Memory B cell (primary cell): ENCODE results near the gene GALNT14.

Experiments used
- ATAC-seq: fragments of 150-1000 bp; cut with Tn5 transposase; 2 replicates; pipeline ENCODE4 v1.10.0; 2021; ENCODE audit warnings: low read depth, mild to moderate bottlenecking, moderate library complexity
- DNase-seq, 2 donors: peaks; one replicate each; pipeline ENCODE4 v3.0.0; 2022; ENCODE audit warnings: low spot score in 2 of 2
- H3K27ac Mint-ChIP-seq: one replicate; pipeline ENCODE4 v1.8.0; 2022; ENCODE audit warnings: mild to moderate bottlenecking, moderate library complexity, mixed read lengths
- H3K27me3 Mint-ChIP-seq: one replicate; pipeline ENCODE4 v1.8.0; 2022; ENCODE audit warnings: mixed read lengths
- H3K36me3 Mint-ChIP-seq: one replicate; pipeline ENCODE4 v1.8.0; 2022; ENCODE audit warnings: mild to moderate bottlenecking, mixed read lengths
- H3K4me1 Mint-ChIP-seq: one replicate; pipeline ENCODE4 v1.8.0; 2022; ENCODE audit warnings: mixed read lengths
- H3K4me3 Mint-ChIP-seq: one replicate; pipeline ENCODE4 v1.8.0; 2022; ENCODE audit warnings: mild to moderate bottlenecking, moderate library complexity, mixed read lengths
- H3K9me3 Mint-ChIP-seq: one replicate; pipeline ENCODE4 v1.8.0; 2022; ENCODE audit warnings: mixed read lengths

The GALNT14 gene

DNA sequence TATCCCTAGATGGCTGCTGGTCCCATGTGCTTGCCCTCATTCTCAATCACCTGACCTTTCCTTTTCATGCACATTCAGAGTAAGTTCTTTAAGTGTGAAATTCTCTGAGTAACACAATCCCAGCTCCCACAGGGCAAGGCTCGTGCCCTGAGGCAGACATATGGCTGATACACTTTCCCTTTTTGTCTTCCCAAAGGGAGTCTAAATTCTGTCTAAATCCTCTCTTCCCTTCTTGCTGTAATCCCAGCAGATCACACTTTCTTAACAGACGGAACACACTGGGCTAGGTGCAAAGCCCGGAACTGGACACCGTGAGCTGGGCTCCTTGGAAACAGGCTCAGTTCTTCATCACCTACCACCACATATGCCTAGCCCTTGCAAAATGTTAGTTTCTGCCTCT lies 147.6 kb downstream of the GALNT14 start:
- Mint-ChIP-seq H3K27ac (no peak overlapping the region), H3K4me1 (no peaks in the 10 kb centered on the region), H3K36me3 (peaks cover 2% of the 10 kb centered on the region), H3K4me3 (no peak overlapping the region), H3K27me3 (no peaks in the 10 kb centered on the region), H3K9me3 (no peaks in the 10 kb centered on the region)
- DNase-seq (no peak), ATAC-seq (no peak)

DNA sequence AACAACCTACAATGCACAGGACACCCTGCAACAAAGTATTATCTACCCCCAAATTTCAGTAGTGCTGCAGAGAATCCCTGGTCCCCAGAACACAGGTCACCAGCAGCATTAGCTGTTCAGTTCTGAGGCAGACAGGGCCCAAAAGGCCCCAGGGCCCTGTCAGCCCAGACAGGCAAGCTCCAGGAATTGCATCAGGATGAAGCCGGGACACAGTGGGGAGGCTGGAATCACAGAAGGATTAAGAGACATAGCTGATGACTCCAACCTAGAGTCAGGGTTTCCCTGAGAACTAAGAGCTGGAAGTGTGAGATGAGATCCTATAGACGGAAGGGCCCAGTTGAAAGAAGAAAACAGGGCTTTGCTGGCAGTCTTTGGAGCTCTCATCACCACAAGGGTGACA lies 148.1 kb downstream of the GALNT14 start:
- ATAC-seq (no peak), DNase-seq (no peak)
- peaks cover 2% of the 10 kb centered on the region for H3K36me3 Mint-ChIP-seq
- H3K4me3 Mint-ChIP-seq: no peak overlapping the region
- H3K27ac Mint-ChIP-seq: no peak overlapping the region
- no peaks in the 10 kb centered on the region for H3K9me3 Mint-ChIP-seq
- no peaks in the 10 kb centered on the region for H3K4me1 Mint-ChIP-seq
- H3K27me3 Mint-ChIP-seq: no peaks in the 10 kb centered on the region

DNA sequence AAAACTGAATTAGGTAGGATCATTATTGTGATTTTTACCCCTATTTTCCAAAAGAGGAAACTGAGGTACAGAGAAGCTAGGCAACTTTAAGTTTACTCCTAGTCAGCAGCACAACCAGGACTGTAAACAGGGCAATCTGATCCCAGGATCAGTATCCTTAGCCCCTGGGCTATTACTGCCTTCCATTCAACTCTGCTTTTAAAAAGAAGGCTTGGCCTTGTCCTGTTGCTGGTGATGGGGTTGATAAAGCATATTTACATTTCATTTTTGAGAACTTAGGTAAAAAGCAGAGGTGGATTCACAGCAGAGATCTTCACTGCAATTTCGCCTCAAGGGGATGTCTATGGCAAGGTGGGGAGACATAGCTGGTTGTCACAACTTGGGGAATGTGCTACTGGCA lies 148.5 kb downstream of the GALNT14 start:
- ATAC-seq (no peak), DNase-seq (no peak)
- Mint-ChIP-seq H3K4me3 (no peak overlapping the region), H3K4me1 (no peaks in the 10 kb centered on the region), H3K27me3 (no peaks in the 10 kb centered on the region), H3K27ac (no peak overlapping the region), H3K9me3 (no peaks in the 10 kb centered on the region), H3K36me3 (peaks cover 2% of the 10 kb centered on the region)

DNA sequence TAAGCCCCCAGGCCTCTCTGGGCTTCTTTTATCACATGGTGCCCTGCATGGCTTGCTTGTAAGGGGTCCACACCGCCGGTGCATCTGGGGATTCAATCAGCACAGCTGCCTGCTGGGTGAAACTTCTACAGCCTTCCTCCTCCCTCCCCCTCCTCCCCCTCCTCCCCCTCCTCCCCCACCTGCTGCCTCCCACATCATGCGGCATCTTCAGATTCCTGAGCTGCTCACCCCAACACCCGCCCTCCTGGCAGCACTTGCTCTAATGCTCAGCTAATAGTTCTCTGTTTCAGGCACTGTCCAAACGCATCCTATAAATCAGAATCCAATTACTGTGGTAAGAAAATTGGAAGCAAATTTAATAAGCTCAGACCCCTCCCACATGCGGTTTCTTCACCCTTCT lies 150.7 kb downstream of the GALNT14 start:
- Mint-ChIP-seq H3K36me3 (peaks cover 2% of the 10 kb centered on the region), H3K9me3 (no peaks in the 10 kb centered on the region), H3K4me1 (no peaks in the 10 kb centered on the region), H3K27ac (no peak overlapping the region), H3K27me3 (no peaks in the 10 kb centered on the region), H3K4me3 (no peak overlapping the region)
- no peak for ATAC-seq
- DNase-seq: no peak

DNA sequence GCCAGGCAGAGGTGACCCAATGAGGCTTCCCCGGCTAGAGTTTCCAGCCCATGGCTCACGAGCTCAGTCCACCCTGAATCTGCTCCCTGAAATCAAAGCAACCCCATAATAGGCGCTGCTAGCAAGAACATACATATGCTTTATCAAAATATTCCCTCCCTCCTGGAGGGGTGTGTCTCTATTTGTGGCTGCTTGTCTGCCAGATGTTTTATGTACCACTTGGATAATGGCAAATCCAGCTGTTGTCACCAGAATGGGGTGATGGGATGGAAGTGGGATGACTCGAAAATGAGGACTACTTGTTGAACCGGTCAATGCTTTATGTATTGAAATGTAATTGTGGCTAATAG lies 152.0 kb downstream of the GALNT14 start:
- Mint-ChIP-seq H3K27me3 (no peaks in the 10 kb centered on the region), H3K36me3 (peaks cover 2% of the 10 kb centered on the region), H3K9me3 (no peaks in the 10 kb centered on the region), H3K4me3 (no peak overlapping the region), H3K4me1 (no peaks in the 10 kb centered on the region), H3K27ac (no peak overlapping the region)
- DNase-seq (no peak), ATAC-seq (no peak)

DNA sequence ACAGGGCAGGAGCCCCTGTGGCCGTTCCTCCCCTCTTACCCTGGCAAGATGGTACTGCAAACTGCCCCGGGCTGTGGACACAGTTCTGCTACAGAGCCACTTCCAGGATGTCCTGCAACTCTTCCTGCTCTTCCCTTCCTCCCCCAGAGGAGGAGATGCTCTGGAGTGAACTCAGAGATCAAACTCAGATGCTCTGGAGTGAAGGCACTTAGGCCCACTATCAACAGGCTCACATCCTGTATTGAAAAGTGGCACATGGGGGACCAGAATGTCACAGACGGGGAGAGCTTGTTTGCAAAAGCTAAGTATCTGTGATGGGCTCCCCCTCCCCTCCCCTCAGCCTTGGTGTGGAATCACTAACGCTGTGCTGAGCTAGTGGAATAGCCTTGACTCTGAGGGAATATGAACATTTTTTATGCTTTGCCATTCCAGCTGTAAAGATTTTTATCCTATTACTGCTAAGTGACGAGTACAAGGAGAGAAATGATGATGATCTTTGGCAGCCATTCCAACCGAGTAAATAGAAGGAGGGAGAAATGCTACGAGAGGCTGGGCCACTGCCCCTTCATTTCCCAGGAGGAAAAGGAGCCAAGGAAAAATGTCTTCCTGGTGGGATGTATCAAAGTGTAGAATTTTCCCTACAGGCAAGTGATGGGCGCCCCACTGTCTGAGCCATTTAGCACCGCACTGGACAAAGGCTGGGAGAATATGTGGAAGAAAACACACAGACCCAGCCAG lies 152.6 kb downstream of the GALNT14 start:
- H3K9me3 Mint-ChIP-seq: no peaks in the 10 kb centered on the region
- H3K4me1 Mint-ChIP-seq: no peaks in the 10 kb centered on the region
- H3K27me3 Mint-ChIP-seq: no peaks in the 10 kb centered on the region
- H3K36me3 Mint-ChIP-seq: peaks cover 2% of the 10 kb centered on the region
- ATAC-seq (no peak), DNase-seq (no peak)
- H3K4me3 Mint-ChIP-seq: no peak overlapping the region
- H3K27ac Mint-ChIP-seq: no peak overlapping the region

DNA sequence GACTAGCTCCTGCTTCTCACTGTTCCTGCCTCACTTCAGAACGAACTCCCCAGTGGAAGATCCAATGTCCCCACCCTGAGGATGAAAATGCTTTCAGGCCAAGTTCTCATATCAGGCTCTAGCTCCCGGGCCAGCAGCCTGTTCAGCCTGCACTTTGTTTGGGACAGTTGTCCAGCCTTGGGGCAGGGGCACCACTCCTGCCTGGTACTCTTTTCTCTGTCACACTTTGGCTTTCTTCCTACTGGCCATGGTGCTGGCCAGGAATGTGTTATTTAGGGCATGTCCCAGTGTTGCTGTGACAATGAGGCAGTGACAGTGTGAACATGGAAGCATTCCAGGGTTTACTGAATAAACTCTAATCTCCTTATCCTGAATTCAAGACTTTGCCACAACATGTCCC lies 154.1 kb downstream of the GALNT14 start:
- DNase-seq (no peak), ATAC-seq (no peak)
- H3K27me3 Mint-ChIP-seq: no peaks in the 10 kb centered on the region
- H3K4me3 Mint-ChIP-seq: no peak overlapping the region
- no peaks in the 10 kb centered on the region for H3K4me1 Mint-ChIP-seq
- no peaks in the 10 kb centered on the region for H3K9me3 Mint-ChIP-seq
- no peak overlapping the region for H3K27ac Mint-ChIP-seq
- H3K36me3 Mint-ChIP-seq: peaks cover 2% of the 10 kb centered on the region

DNA sequence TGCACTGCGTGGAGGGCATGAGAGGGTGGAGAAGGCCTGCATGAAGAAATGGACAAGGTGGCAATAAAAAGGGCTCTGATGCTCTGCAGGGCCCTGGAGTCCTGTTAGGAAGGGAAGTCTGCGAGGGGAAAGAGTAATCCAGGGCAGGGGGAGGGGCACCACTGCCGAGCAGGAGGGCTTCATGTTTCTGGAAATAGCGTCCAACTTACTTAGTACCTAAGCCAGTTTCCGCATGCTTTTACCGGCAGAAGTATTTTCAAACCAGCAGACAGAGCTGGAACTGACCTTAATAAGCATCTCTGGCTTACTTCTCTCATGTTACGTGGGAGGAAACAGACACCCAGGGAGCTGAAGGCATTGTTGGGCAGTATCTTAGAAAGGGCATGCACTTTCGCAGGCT lies 156.7 kb downstream of the GALNT14 start:
- Mint-ChIP-seq H3K4me3 (no peak overlapping the region), H3K9me3 (no peaks in the 10 kb centered on the region), H3K4me1 (no peaks in the 10 kb centered on the region), H3K27ac (no peak overlapping the region), H3K27me3 (no peaks in the 10 kb centered on the region), H3K36me3 (no peaks in the 10 kb centered on the region)
- DNase-seq (no peak), ATAC-seq (no peak)

DNA sequence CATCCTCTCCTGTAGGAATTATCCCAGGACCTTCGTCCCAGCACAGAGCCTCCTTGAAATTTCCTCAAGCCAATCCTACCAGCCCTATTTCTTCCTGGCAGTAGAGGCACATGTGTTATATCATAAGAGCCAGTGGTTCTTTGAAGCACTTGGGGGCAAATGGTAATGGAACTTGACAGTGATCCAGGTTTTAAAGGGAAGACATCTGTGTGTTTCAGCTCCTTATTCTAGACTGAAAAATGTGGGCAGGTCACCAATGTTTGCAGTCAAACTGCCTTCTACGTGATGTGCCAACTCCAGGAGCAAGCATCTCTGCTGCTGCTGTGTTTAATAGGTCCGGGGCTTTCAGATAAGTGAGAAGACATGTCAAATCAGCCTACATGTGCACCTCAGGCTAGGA lies 157.1 kb downstream of the GALNT14 start:
- no peak overlapping the region for H3K27ac Mint-ChIP-seq
- H3K9me3 Mint-ChIP-seq: no peaks in the 10 kb centered on the region
- ATAC-seq: no peak
- H3K4me3 Mint-ChIP-seq: no peak overlapping the region
- no peaks in the 10 kb centered on the region for H3K4me1 Mint-ChIP-seq
- no peaks in the 10 kb centered on the region for H3K27me3 Mint-ChIP-seq
- DNase-seq: no peak
- no peaks in the 10 kb centered on the region for H3K36me3 Mint-ChIP-seq

DNA sequence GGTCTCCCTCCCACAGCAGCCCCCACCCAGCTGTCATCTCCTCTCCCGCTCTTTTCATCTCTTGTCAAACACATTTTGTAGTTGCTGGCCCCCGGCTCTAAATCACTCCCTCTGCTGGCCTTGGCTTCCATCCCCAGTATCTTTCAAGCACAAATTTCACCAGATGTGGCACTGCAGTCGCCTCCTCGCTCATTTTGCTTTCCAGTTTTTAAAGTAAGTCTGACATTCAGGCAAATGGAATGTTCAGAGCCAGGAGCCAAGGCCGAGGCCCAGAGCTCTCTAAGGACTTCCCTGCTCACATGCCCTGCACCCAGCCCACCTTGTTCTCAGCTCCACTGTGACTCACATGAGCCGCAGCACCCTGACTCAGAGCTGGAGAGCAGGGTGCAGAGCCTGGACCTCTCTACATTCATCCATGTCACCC lies 158.4 kb downstream of the GALNT14 start:
- Mint-ChIP-seq H3K36me3 (no peaks in the 10 kb centered on the region), H3K9me3 (no peaks in the 10 kb centered on the region), H3K27me3 (no peaks in the 10 kb centered on the region), H3K4me1 (no peaks in the 10 kb centered on the region), H3K4me3 (no peak overlapping the region), H3K27ac (no peak overlapping the region)
- DNase-seq: no peak
- no peak for ATAC-seq

DNA sequence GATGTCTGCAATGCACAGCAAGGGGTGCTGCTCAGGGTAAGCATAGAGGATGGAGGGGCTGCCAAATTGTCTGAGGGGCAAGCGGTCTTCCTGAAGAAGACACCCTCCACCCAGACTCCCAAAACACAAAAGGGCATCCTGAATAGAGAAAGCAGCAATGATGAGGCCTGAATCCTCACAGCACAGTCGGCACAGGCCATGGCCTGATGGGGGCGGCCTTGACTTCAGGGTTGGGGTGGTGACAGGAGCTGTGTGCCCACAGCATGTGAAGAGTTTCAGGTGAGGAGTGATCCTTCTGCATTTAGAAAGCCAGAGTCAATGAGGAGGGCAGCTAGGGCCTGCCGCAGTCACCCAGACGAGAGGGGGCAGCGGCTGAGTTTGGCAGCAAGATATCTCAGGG lies 159.4 kb downstream of the GALNT14 start:
- no peak for DNase-seq

DNA sequence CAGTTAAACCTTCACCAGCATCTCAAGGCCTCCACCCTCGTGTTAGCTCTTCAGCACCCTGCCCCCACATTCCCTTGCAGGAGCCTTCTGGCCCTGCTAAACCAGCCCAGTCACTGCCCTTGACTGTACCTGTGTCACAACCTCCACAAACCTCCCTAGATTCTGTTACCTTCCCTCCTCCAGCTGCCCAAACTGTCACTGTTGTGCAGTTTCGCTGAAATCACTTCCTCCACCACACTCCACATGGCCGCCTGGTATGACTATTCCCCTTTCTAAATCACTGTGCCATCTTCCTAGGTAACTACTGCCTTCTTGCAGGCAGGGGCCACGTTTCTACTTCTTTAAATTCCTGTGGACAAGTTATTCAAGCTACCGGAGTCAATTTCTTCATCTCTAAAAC lies 160.2 kb downstream of the GALNT14 start:
- H3K27ac Mint-ChIP-seq: no peak overlapping the region
- no peaks in the 10 kb centered on the region for H3K4me1 Mint-ChIP-seq
- H3K4me3 Mint-ChIP-seq: no peak overlapping the region
- no peaks in the 10 kb centered on the region for H3K9me3 Mint-ChIP-seq
- no peak for DNase-seq
- no peak for ATAC-seq
- H3K36me3 Mint-ChIP-seq: no peaks in the 10 kb centered on the region
- no peaks in the 10 kb centered on the region for H3K27me3 Mint-ChIP-seq

More for the DNA sequence above, 159.4 kb downstream of the GALNT14 start:
- H3K4me3 Mint-ChIP-seq: no peak overlapping the region
- H3K36me3 Mint-ChIP-seq: no peaks in the 10 kb centered on the region
- H3K27me3 Mint-ChIP-seq: no peaks in the 10 kb centered on the region
- H3K27ac Mint-ChIP-seq: no peak overlapping the region
- no peaks in the 10 kb centered on the region for H3K4me1 Mint-ChIP-seq
- H3K9me3 Mint-ChIP-seq: no peaks in the 10 kb centered on the region
- ATAC-seq: no peak

DNA sequence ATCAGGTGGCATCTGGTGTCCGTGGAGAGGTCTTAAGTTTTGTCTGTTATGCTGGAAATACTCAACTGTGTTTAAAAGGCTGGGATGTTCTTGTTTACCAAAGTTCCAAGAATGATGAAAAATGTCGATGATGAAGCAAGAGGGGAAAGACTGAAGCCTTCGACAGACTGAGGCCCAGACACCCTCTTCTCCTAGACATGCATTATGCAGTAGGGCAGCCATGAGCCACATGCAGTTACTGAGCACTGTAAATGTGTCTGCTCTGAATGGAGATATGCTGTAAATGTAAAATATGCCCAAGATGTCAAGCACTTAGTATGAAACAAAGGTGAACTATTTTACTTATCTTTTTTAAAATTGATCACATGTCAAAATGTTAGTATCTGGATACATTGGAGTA lies 163.1 kb downstream of the GALNT14 start:
- Mint-ChIP-seq H3K27me3 (no peaks in the 10 kb centered on the region), H3K27ac (no peak overlapping the region), H3K9me3 (no peaks in the 10 kb centered on the region), H3K4me1 (no peaks in the 10 kb centered on the region), H3K36me3 (no peaks in the 10 kb centered on the region), H3K4me3 (no peak overlapping the region)
- no peak for DNase-seq
- no peak for ATAC-seq

DNA sequence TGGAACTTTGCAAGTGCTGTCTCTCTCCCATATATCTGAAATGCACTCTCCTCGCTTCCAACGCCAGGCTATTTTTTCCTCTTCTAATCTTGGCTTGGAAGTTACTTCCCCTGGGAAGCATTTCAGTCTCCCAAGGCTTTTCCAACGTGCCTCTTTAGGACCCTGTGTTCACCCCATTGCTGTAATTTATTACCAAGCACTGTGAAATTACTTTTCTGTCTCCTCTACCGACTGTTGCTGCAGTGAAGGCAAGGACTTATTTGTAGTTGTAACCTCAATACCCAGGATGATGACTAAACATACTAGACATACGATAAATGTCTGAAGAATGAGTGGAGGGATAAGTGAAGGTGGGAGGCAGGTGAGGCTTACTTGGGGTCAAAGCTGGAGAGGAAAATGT lies 163.7 kb downstream of the GALNT14 start:
- no peaks in the 10 kb centered on the region for H3K36me3 Mint-ChIP-seq
- ATAC-seq (no peak), DNase-seq (no peak)
- H3K4me1 Mint-ChIP-seq: no peaks in the 10 kb centered on the region
- H3K27ac Mint-ChIP-seq: no peak overlapping the region
- H3K4me3 Mint-ChIP-seq: no peak overlapping the region
- H3K9me3 Mint-ChIP-seq: no peaks in the 10 kb centered on the region
- H3K27me3 Mint-ChIP-seq: no peaks in the 10 kb centered on the region

DNA sequence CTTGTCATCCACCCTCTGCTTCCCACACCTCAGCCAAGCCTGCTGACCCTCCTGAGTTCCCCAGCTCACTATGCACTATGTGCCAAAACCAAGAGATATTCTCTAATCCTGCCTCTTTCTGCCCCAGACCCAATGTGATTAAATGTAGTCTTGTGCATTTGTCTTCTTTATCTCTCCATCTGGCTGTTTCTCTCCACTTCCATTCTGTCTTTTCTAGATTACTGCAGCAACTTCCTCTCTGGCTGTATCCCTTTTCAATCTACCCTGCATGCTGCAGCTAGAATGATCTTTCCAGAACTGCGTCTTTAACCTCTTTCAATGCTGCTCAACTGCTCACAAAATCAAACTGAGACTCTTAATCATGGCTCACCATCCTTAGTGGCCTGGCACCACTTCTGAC lies 164.1 kb downstream of the GALNT14 start:
- Mint-ChIP-seq H3K27me3 (no peaks in the 10 kb centered on the region), H3K9me3 (no peaks in the 10 kb centered on the region), H3K36me3 (no peaks in the 10 kb centered on the region), H3K27ac (no peak overlapping the region), H3K4me1 (no peaks in the 10 kb centered on the region), H3K4me3 (no peak overlapping the region)
- no peak for ATAC-seq
- DNase-seq: no peak
